CD4-positive, CD25-positive, alpha-beta regulatory T cell (primary cell): Measurements from ENCODE around the gene FLRT2. TPM values are rescaled to one million over a fixed set of nuclear protein-coding genes. Genes with fewer than 3 reads are reported as not detected.

ENCODE experiments used
- ATAC-seq, 2 donors: fragments of 150-1000 bp; cut with Tn5 transposase; one replicate each; pipeline ENCODE4 v1.10.0; 2021; ENCODE audit warnings: low read depth in 2 of 2, moderate number of reproducible peaks in 2 of 2, moderate library complexity in 1 of 2
- DNase-seq, 3 donors: peaks; one replicate each; pipeline versions ENCODE4 v3.0.0 to v3.0.0-alpha.2; 2012 to 2022; ENCODE audit warnings: mixed read lengths in 1 of 3
- H3K27ac ChIP-seq: one replicate; pipeline ENCODE4 v1.7.0; 2013; ENCODE audit warnings: mild to moderate bottlenecking, low read length; ENCODE audit not compliant: insufficient read depth, poor library complexity, severe bottlenecking
- H3K27me3 ChIP-seq: one replicate; pipeline ENCODE4 v1.7.0; 2013; ENCODE audit warnings: low read length; ENCODE audit not compliant: control insufficient read depth, insufficient read depth
- H3K36me3 ChIP-seq: one replicate; pipeline ENCODE4 v1.7.0; 2013; ENCODE audit warnings: mild to moderate bottlenecking, low read length, moderate library complexity; ENCODE audit not compliant: control insufficient read depth, insufficient read depth
- H3K4me1 ChIP-seq: 2 replicates; pipeline ENCODE4 v1.7.0; 2013; ENCODE audit warnings: mild to moderate bottlenecking, low read length; ENCODE audit not compliant: insufficient read depth, control insufficient read depth, poor library complexity, severe bottlenecking
- H3K4me3 ChIP-seq: one replicate; pipeline ENCODE4 v1.7.0; 2013; ENCODE audit warnings: low read depth, mild to moderate bottlenecking, low read length, moderate library complexity
- H3K9me3 ChIP-seq, 2 experiments: 1 replicate in 1 of 2; 2 replicates in 1 of 2; pipeline ENCODE4 v1.7.0; 2013; ENCODE audit warnings: low read length in 2 of 2, mild to moderate bottlenecking in 1 of 2, moderate library complexity in 1 of 2; ENCODE audit not compliant: control insufficient read depth in 2 of 2
- H3K27ac Mint-ChIP-seq, 3 donors: one replicate each; pipeline ENCODE4 v1.8.0; 2020 to 2022; ENCODE audit warnings: mild to moderate bottlenecking in 3 of 3, mixed read lengths in 3 of 3, moderate library complexity in 2 of 3
- H3K27me3 Mint-ChIP-seq: one replicate; pipeline ENCODE4 v1.8.0; 2022; ENCODE audit warnings: mild to moderate bottlenecking, mixed read lengths
- H3K36me3 Mint-ChIP-seq: one replicate; pipeline ENCODE4 v1.8.0; 2020; ENCODE audit warnings: mixed read lengths
- H3K4me1 Mint-ChIP-seq, 4 donors: one replicate each; pipeline ENCODE4 v1.8.0; 2020 to 2022; ENCODE audit warnings: mixed read lengths in 4 of 4, mild to moderate bottlenecking in 1 of 4
- H3K4me3 Mint-ChIP-seq, 4 donors: one replicate each; pipeline ENCODE4 v1.8.0; 2020 to 2022; ENCODE audit warnings: mild to moderate bottlenecking in 4 of 4, mixed read lengths in 4 of 4, moderate library complexity in 3 of 4
- H3K9me3 Mint-ChIP-seq, 7 donors: one replicate each; pipeline ENCODE4 v1.8.0; 2020 to 2022; ENCODE audit warnings: mixed read lengths in 7 of 7, mild to moderate bottlenecking in 3 of 7, moderate library complexity in 2 of 7
- polyA plus RNA-seq, 4 donors: library from polyadenylated mRNA; unstranded; fragments of 300-500 nt; fragmentation: Illumina TruSeq; gene quantifications; one replicate each; pipeline ENCODE4 v1.2.3, GENCODE V29; 2021
- total RNA-seq: library from RNA; stranded (reverse); gene quantifications from one replicate; pipeline ENCODE4 v1.2.3, GENCODE V29; 2022

Gene FLRT2
- total and polyA plus RNA-seq, 5 donors from 2014 or later: not detected

- Mint-ChIP-seq H3K4me3 (no peak overlapping the region), H3K36me3 (no peaks in the 10 kb centered on the region), H3K9me3 (peaks cover 0 to 9% (median 6%) of the 10 kb centered on the region in 7 donors), H3K4me1 (no peaks in the 10 kb centered on the region), H3K27ac (no peak overlapping the region), H3K27me3 (no peaks in the 10 kb centered on the region)
- Histone ChIP-seq H3K4me1 (no peaks in the 10 kb centered on the region), H3K36me3 (no peaks in the 10 kb centered on the region), H3K27ac (no peak overlapping the region), H3K27me3 (no peaks in the 10 kb centered on the region), H3K9me3 (no peaks in the 10 kb centered on the region), H3K4me3 (no peak overlapping the region)
- DNase-seq (no peak), ATAC-seq (no peak)
These were observed 57.3 kb downstream of the FLRT2 start for GRCh38 chr14:85587151-85587711.

- Mint-ChIP-seq H3K27me3 (no peaks in the 10 kb centered on the region), H3K4me3 (no peak overlapping the region), H3K27ac (no peak overlapping the region), H3K36me3 (no peaks in the 10 kb centered on the region), H3K4me1 (no peaks in the 10 kb centered on the region), H3K9me3 (peaks cover 0 to 15% (median 7%) of the 10 kb centered on the region in 7 donors)
- no peak overlapping the region for H3K27ac ChIP-seq
- no peaks in the 10 kb centered on the region for H3K9me3 ChIP-seq
- DNase-seq (no peak), ATAC-seq (no peak)
- H3K27me3 ChIP-seq: no peaks in the 10 kb centered on the region
- H3K4me1 ChIP-seq: no peaks in the 10 kb centered on the region
- H3K36me3 ChIP-seq: no peaks in the 10 kb centered on the region
- H3K4me3 ChIP-seq: no peak overlapping the region
These were observed 60.8 kb downstream of the FLRT2 start for GRCh38 chr14:85590784-85591183.

GRCh38 chr14:85594217-85594616, 64.3 kb downstream of the FLRT2 start:
- H3K36me3 ChIP-seq: no peaks in the 10 kb centered on the region
- no peaks in the 10 kb centered on the region for H3K4me1 ChIP-seq
- Mint-ChIP-seq H3K27ac (no peak overlapping the region), H3K4me3 (no peak overlapping the region), H3K4me1 (no peaks in the 10 kb centered on the region), H3K9me3 (peaks cover 0 to 24% (median 5%) of the 10 kb centered on the region in 7 donors), H3K27me3 (no peaks in the 10 kb centered on the region), H3K36me3 (no peaks in the 10 kb centered on the region)
- H3K9me3 ChIP-seq: no peaks in the 10 kb centered on the region
- no peak overlapping the region for H3K4me3 ChIP-seq
- no peaks in the 10 kb centered on the region for H3K27me3 ChIP-seq
- no peak for DNase-seq
- no peak overlapping the region for H3K27ac ChIP-seq
- ATAC-seq: no peak

- Mint-ChIP-seq H3K27me3 (no peaks in the 10 kb centered on the region), H3K4me3 (no peak overlapping the region)
- H3K9me3 ChIP-seq: no peaks in the 10 kb centered on the region
These were observed 66.0 kb downstream of the FLRT2 start for GRCh38 chr14:85595981-85596380.

GRCh38 chr14:85596562-85596961, 66.6 kb downstream of the FLRT2 start:
- H3K27ac ChIP-seq: no peak overlapping the region
- H3K9me3 Mint-ChIP-seq: peaks cover 0 to 16% (median 10%) of the 10 kb centered on the region in 7 donors
- H3K36me3 ChIP-seq: no peaks in the 10 kb centered on the region
- H3K27me3 ChIP-seq: no peaks in the 10 kb centered on the region
- no peaks in the 10 kb centered on the region for H3K4me1 Mint-ChIP-seq
- DNase-seq: no peak
- ATAC-seq: no peak
- no peaks in the 10 kb centered on the region for H3K4me1 ChIP-seq
- H3K36me3 Mint-ChIP-seq: no peaks in the 10 kb centered on the region
- no peak overlapping the region for H3K4me3 Mint-ChIP-seq
- no peaks in the 10 kb centered on the region for H3K9me3 ChIP-seq
- H3K27me3 Mint-ChIP-seq: no peaks in the 10 kb centered on the region
- no peak overlapping the region for H3K4me3 ChIP-seq
- no peak overlapping the region for H3K27ac Mint-ChIP-seq

More at GRCh38 chr14:85595981-85596380, 66.0 kb downstream of the FLRT2 start:
- Mint-ChIP-seq H3K27ac (no peak overlapping the region), H3K36me3 (no peaks in the 10 kb centered on the region), H3K9me3 (peaks cover 0 to 16% (median 9%) of the 10 kb centered on the region in 7 donors), H3K4me1 (no peaks in the 10 kb centered on the region)
- H3K4me3 ChIP-seq: no peak overlapping the region
- no peaks in the 10 kb centered on the region for H3K27me3 ChIP-seq
- no peaks in the 10 kb centered on the region for H3K36me3 ChIP-seq
- H3K27ac ChIP-seq: no peak overlapping the region
- no peaks in the 10 kb centered on the region for H3K4me1 ChIP-seq
- DNase-seq: no peak
- no peak for ATAC-seq

- Histone ChIP-seq H3K27ac (no peak overlapping the region), H3K9me3 (no peaks in the 10 kb centered on the region), H3K4me1 (no peaks in the 10 kb centered on the region), H3K4me3 (no peak overlapping the region), H3K27me3 (no peaks in the 10 kb centered on the region), H3K36me3 (no peaks in the 10 kb centered on the region)
- no peaks in the 10 kb centered on the region for H3K4me1 Mint-ChIP-seq
- ATAC-seq: no peak
- no peaks in the 10 kb centered on the region for H3K36me3 Mint-ChIP-seq
- H3K4me3 Mint-ChIP-seq: no peak overlapping the region
- no peak overlapping the region for H3K27ac Mint-ChIP-seq
- H3K27me3 Mint-ChIP-seq: no peaks in the 10 kb centered on the region
- no peak for DNase-seq
- H3K9me3 Mint-ChIP-seq: peaks cover 0 to 16% (median 10%) of the 10 kb centered on the region in 7 donors
These were observed 67.8 kb downstream of the FLRT2 start for GRCh38 chr14:85597701-85598100.

- Mint-ChIP-seq H3K4me1 (no peaks in the 10 kb centered on the region), H3K27ac (no peak overlapping the region), H3K36me3 (no peaks in the 10 kb centered on the region), H3K9me3 (peaks cover 2 to 16% (median 8%) of the 10 kb centered on the region in 7 donors), H3K4me3 (no peak overlapping the region), H3K27me3 (no peaks in the 10 kb centered on the region)
- no peaks in the 10 kb centered on the region for H3K9me3 ChIP-seq
- DNase-seq (no peak), ATAC-seq (no peak)
- no peaks in the 10 kb centered on the region for H3K27me3 ChIP-seq
- H3K27ac ChIP-seq: no peak overlapping the region
- no peak overlapping the region for H3K4me3 ChIP-seq
- no peaks in the 10 kb centered on the region for H3K36me3 ChIP-seq
- H3K4me1 ChIP-seq: no peaks in the 10 kb centered on the region
These were observed 70.0 kb downstream of the FLRT2 start for GRCh38 chr14:85599939-85600338.

GRCh38 chr14:85601246-85601645, 71.3 kb downstream of the FLRT2 start:
- H3K27ac ChIP-seq: no peak overlapping the region
- no peaks in the 10 kb centered on the region for H3K4me1 ChIP-seq
- H3K4me1 Mint-ChIP-seq: no peaks in the 10 kb centered on the region
- no peak overlapping the region for H3K4me3 ChIP-seq
- H3K9me3 ChIP-seq: no peaks in the 10 kb centered on the region
- H3K27ac Mint-ChIP-seq: no peak overlapping the region
- H3K27me3 Mint-ChIP-seq: no peaks in the 10 kb centered on the region
- ATAC-seq (no peak), DNase-seq (no peak)
- H3K36me3 Mint-ChIP-seq: no peaks in the 10 kb centered on the region
- H3K27me3 ChIP-seq: no peaks in the 10 kb centered on the region
- H3K4me3 Mint-ChIP-seq: no peak overlapping the region
- no peaks in the 10 kb centered on the region for H3K36me3 ChIP-seq
- H3K9me3 Mint-ChIP-seq: peaks cover 2 to 14% (median 8%) of the 10 kb centered on the region in 7 donors
